SK-N-MC (cell line): ENCODE data around the gene KLK13.

ENCODE experiments used
- EZH2 ChIP-seq: fragments of 200-600 bp; sonication (generic); IDR thresholded peaks from one replicate; pipeline ENCODE4 v1.6.1; 2017; ENCODE audit warnings: antibody characterized with exemption
- FOXP2 ChIP-seq: optimal IDR thresholded peaks from 2 replicates; pipeline ENCODE3; 2011; ENCODE audit warnings: mild to moderate bottlenecking, moderate library complexity; ENCODE audit not compliant: insufficient read depth; ENCODE audit errors: extremely low read length, control extremely low read depth
- POLR2AphosphoS5 ChIP-seq: IDR thresholded peaks from 2 replicates; pipeline ENCODE4 v1.6.1; 2012; ENCODE audit warnings: mild to moderate bottlenecking, low read depth, low read length, borderline replicate concordance

- no peak for TF ChIP-seq POLR2AphosphoS5
- TF ChIP-seq EZH2: no peak
- no peak for TF ChIP-seq FOXP2
Observed at GRCh38 chr19:51010066-51010795, 54.7 kb downstream of the KLK13 start.
